Skeletal muscle satellite cell (primary cell): ENCODE measurements around the gene ATCAY. TPM values are rescaled to one million over a fixed set of nuclear protein-coding genes. Genes with fewer than 3 reads are reported as not detected.

ENCODE experiments used
- H3K27me3 ChIP-seq: 2 replicates; pipeline ENCODE4 v1.7.0; 2013; ENCODE audit warnings: low read length; ENCODE audit not compliant: control insufficient read depth, insufficient read depth
- H3K36me3 ChIP-seq: 2 replicates; pipeline ENCODE4 v1.7.0; 2013; ENCODE audit warnings: mild to moderate bottlenecking, control low read depth, low read length; ENCODE audit not compliant: insufficient read depth
- H3K4me1 ChIP-seq: 2 replicates; pipeline ENCODE4 v1.7.0; 2013; ENCODE audit warnings: low read length; ENCODE audit not compliant: control insufficient read depth, insufficient read depth
- H3K4me2 ChIP-seq: 2 replicates; pipeline ENCODE4 v1.7.0; 2013; ENCODE audit warnings: mild to moderate bottlenecking, low read length
- H3K4me3 ChIP-seq: 2 replicates; pipeline ENCODE4 v1.7.0; 2013; ENCODE audit warnings: low read length
- H3K9ac ChIP-seq: 2 replicates; pipeline ENCODE4 v1.7.0; 2013; ENCODE audit warnings: mild to moderate bottlenecking, low read depth, low read length, moderate library complexity
- H3K9me3 ChIP-seq: replicated peaks from 2 replicates; pipeline ENCODE4 v1.7.0; 2013; ENCODE audit warnings: mild to moderate bottlenecking, control low read depth, low read length
- small RNA-seq: library from RNA; depleted of rRNA; stranded (forward); fragments of <200 nt; gene quantifications from one replicate; pipeline ENCODE3, GENCODE V24; 2012

ATCAY gene

GRCh38 chr19:3968556-3969434 lies 88.3 kb downstream of the ATCAY start:
- H3K4me3 ChIP-seq = peak overlapping the region; percentile 97
- H3K4me1 ChIP-seq = peaks cover 25% of the 10 kb centered on the region
- H3K36me3 ChIP-seq = peaks cover 44% of the 10 kb centered on the region

GRCh38 chr19:3969435-3970312 lies 89.2 kb downstream of the ATCAY start:
- Histone ChIP-seq H3K4me2 (peak overlapping the region; percentile 90), H3K9ac (peak overlapping the region; percentile 98), H3K36me3 (peaks cover 38% of the 10 kb centered on the region), H3K9me3 (no peaks in the 10 kb centered on the region), H3K27me3 (no peaks in the 10 kb centered on the region), H3K4me1 (peaks cover 25% of the 10 kb centered on the region), H3K4me3 (peak overlapping the region; percentile 97)

More at GRCh38 chr19:3968556-3969434, 88.3 kb downstream of the ATCAY start:
- no peaks in the 10 kb centered on the region for H3K27me3 ChIP-seq
- H3K4me2 ChIP-seq = peak overlapping the region; percentile 90
- H3K9me3 ChIP-seq = no peaks in the 10 kb centered on the region
- peak overlapping the region; percentile 98 for H3K9ac ChIP-seq

GRCh38 chr19:3970313-3970807 lies 89.9 kb downstream of the ATCAY start:
- H3K36me3 ChIP-seq = peaks cover 37% of the 10 kb centered on the region

GRCh38 chr19:3970808-3971598 lies 90.5 kb downstream of the ATCAY start, which contains the start of gene DAPK3:
DAPK3 (minus strand) TSS chr19:3971099; CDS start chr19:3969735, 1,364 bp downstream.
- Histone ChIP-seq H3K27me3 (no peaks in the 10 kb centered on the region), H3K9ac (peak within 1 kb of the TSS; percentile 98), H3K9me3 (no peaks in the 10 kb centered on the region), H3K4me3 (peak within 1 kb of the TSS; percentile 97), H3K36me3 (peaks cover 38% of the 10 kb centered on the region), H3K4me2 (peak within 1 kb of the TSS; percentile 90), H3K4me1 (peaks cover 25% of the 10 kb centered on the region)

More at GRCh38 chr19:3970313-3970807, 89.9 kb downstream of the ATCAY start:
- peaks cover 25% of the 10 kb centered on the region for H3K4me1 ChIP-seq
- peak overlapping the region; percentile 97 for H3K4me3 ChIP-seq
- H3K9me3 ChIP-seq = no peaks in the 10 kb centered on the region
- H3K4me2 ChIP-seq = peak overlapping the region; percentile 90
- H3K27me3 ChIP-seq = no peaks in the 10 kb centered on the region
- peak overlapping the region; percentile 98 for H3K9ac ChIP-seq

GRCh38 chr19:3975144-3975543 lies 94.7 kb downstream of the ATCAY start:
- Histone ChIP-seq H3K4me2 (no peak overlapping the region), H3K4me3 (no peak overlapping the region), H3K9ac (no peak overlapping the region), H3K36me3 (peaks cover 54% of the 10 kb centered on the region), H3K4me1 (peaks cover 2% of the 10 kb centered on the region), H3K27me3 (no peaks in the 10 kb centered on the region), H3K9me3 (no peaks in the 10 kb centered on the region)

DNA sequence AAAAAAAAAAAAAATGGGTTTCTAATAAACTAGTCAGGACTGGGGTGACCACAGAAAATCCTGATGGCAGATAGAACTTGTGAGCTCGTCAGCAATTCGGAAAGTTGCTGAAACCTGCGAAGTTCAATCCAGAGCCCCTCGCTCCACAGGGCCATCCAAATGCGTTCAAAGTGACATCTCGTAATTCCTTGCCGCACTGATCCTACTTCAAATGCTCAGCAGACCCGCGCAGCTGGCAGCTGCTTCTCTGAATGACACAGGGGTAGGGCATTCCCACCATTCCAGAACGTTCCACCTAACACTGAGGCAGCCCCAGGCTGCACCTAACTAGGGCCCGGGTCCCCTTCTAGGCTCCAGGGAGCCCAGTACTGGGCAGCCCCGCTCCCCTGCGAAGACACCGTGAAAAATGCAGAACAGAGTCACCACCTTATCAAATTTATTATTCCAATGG lies 95.2 kb downstream of the ATCAY start:
- Histone ChIP-seq H3K27me3 (no peaks in the 10 kb centered on the region), H3K4me3 (no peak overlapping the region), H3K4me1 (peaks cover 4% of the 10 kb centered on the region), H3K36me3 (peaks cover 59% of the 10 kb centered on the region), H3K9me3 (no peaks in the 10 kb centered on the region), H3K4me2 (no peak overlapping the region), H3K9ac (no peak overlapping the region)

DNA sequence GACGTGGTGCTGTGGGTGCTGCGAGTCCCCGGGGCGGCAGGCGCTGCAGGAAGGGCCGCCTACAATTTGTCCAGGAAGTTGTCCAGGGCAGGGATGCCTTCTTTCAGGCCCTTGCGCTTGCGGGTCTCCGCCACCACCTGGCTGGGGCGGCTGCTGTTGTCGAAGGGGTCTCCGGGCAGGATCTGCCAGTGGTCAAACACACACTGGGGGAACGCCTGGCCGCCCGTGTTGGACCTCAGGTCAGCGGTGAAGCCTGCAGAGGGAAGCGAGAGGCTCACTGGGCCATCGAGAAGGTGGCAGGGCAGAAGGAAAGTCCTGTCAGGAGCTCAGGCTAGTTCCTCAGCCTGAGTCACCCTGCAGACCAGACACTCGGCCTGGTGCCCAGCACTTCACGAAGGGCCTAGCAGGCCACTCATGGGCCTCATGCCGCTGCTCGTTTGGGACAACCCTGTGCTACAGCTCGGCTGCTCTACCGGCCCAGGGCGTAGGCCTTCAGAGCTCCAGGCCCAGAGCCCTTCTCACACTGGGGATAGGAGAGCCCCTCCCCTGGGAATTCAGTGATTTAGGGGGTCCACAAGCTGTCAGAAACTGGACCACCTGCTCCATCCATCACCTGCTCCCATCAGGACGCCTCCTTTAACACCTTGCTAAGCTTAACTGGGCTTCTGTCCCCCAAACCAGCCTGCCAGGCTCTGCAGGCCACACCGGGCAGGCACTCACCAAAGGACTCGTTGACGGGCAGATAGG lies 96.2 kb downstream of the ATCAY start:
- H3K4me3 ChIP-seq = no peak overlapping the region
- H3K36me3 ChIP-seq = peaks cover 69% of the 10 kb centered on the region
- H3K9ac ChIP-seq = no peak overlapping the region
- no peaks in the 10 kb centered on the region for H3K27me3 ChIP-seq
- peaks cover 5% of the 10 kb centered on the region for H3K4me1 ChIP-seq
- no peaks in the 10 kb centered on the region for H3K9me3 ChIP-seq
- no peak overlapping the region for H3K4me2 ChIP-seq

Small RNA genes lying within 50 kb of the gene (small RNA-seq; reads per million reads assigned to genes)
- gene RN7SL202P = not detected
